Stimulated activated naive B cell treated with anti-CD40 and anti-IgM and Interleukin-4, amounts not matched to agents 10 μg/mL and 1 μg/mL and 100 μg/mL, for 72 hours (primary cell): ENCODE results near the gene ROBO1.

ENCODE experiments used
- ATAC-seq, 2 donors: fragments of 150-1000 bp; cut with Tn5 transposase; replicated peaks; 2 replicates each; pipeline ENCODE4 v1.10.0; 2021; ENCODE audit warnings: moderate library complexity in 1 of 2
- DNase-seq: peaks from one replicate; pipeline ENCODE4 v3.0.0; 2021
- H3K27ac Mint-ChIP-seq: one replicate; pipeline ENCODE4 v1.8.0; 2022; ENCODE audit warnings: mild to moderate bottlenecking, mixed read lengths
- H3K27me3 Mint-ChIP-seq, 2 donors: one replicate each; pipeline ENCODE4 v1.8.0; 2022; ENCODE audit warnings: mixed read lengths in 2 of 2
- H3K36me3 Mint-ChIP-seq, 2 donors: one replicate each; pipeline ENCODE4 v1.8.0; 2022; ENCODE audit warnings: mixed read lengths in 2 of 2, mild to moderate bottlenecking in 1 of 2
- H3K4me1 Mint-ChIP-seq, 2 donors: one replicate each; pipeline ENCODE4 v1.8.0; 2022; ENCODE audit warnings: mixed read lengths in 2 of 2, mild to moderate bottlenecking in 1 of 2
- H3K4me3 Mint-ChIP-seq, 2 donors: one replicate each; pipeline ENCODE4 v1.8.0; 2022; ENCODE audit warnings: mild to moderate bottlenecking in 2 of 2, mixed read lengths in 2 of 2, moderate library complexity in 1 of 2
- H3K9me3 Mint-ChIP-seq, 2 donors: one replicate each; pipeline ENCODE4 v1.8.0; 2022; ENCODE audit warnings: mixed read lengths in 2 of 2, mild to moderate bottlenecking in 1 of 2

ROBO1 gene

DNA sequence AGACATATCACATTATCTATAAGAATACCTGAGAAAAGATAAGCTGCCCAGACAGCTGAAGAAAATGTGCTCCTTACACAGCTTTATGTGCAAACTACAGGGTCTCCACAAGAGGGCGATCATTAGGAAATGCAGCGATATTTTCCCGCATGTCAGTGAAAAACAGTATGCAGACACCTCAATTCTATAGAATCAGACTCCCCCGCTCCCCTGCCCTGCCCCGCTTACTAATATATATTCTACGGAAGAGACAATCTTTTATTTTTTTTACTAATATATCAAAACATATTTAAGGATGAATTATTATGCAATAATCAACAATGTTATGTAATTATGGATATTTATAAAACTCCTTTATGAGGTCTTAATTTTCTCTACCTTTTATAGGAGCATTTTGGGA lies 681.3 kb downstream of the ROBO1 start:
- ATAC-seq (peak; percentile 55 to 63), DNase-seq (peak; percentile 1)
- H3K27ac Mint-ChIP-seq = no peak overlapping the region
- no peaks in the 10 kb centered on the region for H3K9me3 Mint-ChIP-seq
- no peak overlapping the region for H3K4me3 Mint-ChIP-seq
- no peaks in the 10 kb centered on the region for H3K27me3 Mint-ChIP-seq
- H3K4me1 Mint-ChIP-seq = no peaks in the 10 kb centered on the region
- H3K36me3 Mint-ChIP-seq = no peaks in the 10 kb centered on the region

DNA sequence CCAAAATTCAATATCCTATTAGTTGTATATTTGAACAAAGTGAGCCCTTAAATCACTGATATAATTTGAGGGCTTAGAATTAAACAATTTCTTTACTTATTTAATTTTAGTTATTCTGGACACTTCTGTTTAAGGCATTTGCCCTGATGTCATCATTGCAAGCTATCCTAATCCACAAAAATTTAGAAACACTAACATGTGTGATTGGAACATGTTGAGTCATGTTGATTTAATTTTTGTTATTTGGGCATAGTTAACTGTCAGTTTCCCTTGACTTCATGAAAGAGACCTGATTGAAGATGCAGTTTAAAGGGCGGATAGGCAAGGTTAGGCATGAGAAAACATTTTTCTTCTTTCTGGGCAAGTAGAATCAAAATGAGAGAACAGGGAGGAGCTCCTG lies 682.6 kb downstream of the ROBO1 start:
- no peak for DNase-seq
- peaks cover 0 to 2% of the 10 kb centered on the region in 2 donors for H3K9me3 Mint-ChIP-seq
- no peaks in the 10 kb centered on the region for H3K4me1 Mint-ChIP-seq
- no peak overlapping the region for H3K27ac Mint-ChIP-seq
- ATAC-seq = no peak
- H3K27me3 Mint-ChIP-seq = no peaks in the 10 kb centered on the region
- H3K36me3 Mint-ChIP-seq = no peaks in the 10 kb centered on the region
- H3K4me3 Mint-ChIP-seq = no peak overlapping the region

DNA sequence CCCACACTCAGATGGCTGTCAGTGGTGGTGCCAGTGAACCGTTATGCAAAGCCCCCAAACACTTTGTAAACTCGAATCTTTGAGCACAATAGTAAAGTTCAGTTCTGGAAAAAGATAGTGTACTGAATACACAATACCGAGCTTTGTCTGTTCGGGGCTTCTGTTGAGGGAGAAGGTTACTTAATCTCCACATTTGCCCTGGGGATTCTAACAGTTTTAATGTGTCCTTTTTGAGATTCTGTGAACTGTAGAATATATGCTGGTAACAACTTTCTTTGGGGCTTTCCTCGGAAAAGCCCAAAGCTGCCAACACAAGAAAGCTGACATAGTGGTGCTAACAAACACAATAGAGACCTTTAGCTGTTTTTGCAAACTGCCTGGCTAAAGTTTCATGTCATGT lies 686.5 kb downstream of the ROBO1 start:
- no peak for DNase-seq
- Mint-ChIP-seq H3K9me3 (peaks cover 0 to 2% of the 10 kb centered on the region in 2 donors), H3K27ac (no peak overlapping the region), H3K4me1 (no peaks in the 10 kb centered on the region), H3K36me3 (no peaks in the 10 kb centered on the region), H3K27me3 (no peaks in the 10 kb centered on the region), H3K4me3 (no peak overlapping the region)
- no peak for ATAC-seq

DNA sequence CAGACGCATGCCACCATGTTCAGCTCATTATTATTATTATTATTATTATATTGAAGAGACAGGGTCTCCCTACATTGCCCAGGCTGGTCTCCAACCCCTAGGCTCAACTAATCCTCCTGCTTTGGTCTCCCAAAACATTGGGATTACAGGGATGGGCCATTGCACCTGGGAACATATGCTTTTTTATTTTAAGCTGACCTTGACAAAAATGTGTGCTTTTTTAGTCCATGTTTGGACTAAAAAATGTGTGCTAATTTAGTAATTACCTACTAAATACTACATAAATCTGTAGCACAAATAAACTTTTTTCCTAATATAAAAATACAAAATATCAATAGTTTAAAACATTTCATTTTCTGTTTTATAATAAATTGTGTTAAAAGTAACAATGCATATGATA lies 693.2 kb downstream of the ROBO1 start:
- H3K27me3 Mint-ChIP-seq = no peaks in the 10 kb centered on the region
- H3K36me3 Mint-ChIP-seq = no peaks in the 10 kb centered on the region
- ATAC-seq = no peak
- H3K27ac Mint-ChIP-seq = no peak overlapping the region
- no peaks in the 10 kb centered on the region for H3K9me3 Mint-ChIP-seq
- H3K4me3 Mint-ChIP-seq = no peak overlapping the region
- DNase-seq = no peak
- no peaks in the 10 kb centered on the region for H3K4me1 Mint-ChIP-seq

DNA sequence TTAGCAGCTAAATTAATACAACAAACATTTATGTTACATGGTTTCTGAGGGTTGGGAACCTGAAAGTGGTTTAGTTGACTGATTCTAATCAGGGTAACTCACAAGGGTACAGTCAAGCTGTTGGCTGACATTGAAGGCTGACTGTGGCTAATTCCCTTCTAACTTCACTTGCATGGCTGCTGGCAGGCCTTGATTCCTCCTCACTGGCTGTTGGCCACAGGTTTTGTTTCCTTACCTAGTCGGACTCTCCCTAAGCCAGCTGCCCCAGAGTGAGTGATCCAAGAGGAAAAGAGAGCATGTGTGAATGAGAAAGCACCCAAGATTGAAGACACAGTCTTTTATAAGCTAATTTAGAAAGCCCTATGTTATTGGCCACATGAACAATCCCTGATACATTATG lies 700.1 kb downstream of the ROBO1 start:
- no peak overlapping the region for H3K4me3 Mint-ChIP-seq
- H3K36me3 Mint-ChIP-seq = no peaks in the 10 kb centered on the region
- ATAC-seq (no peak), DNase-seq (no peak)
- H3K27me3 Mint-ChIP-seq = no peaks in the 10 kb centered on the region
- no peaks in the 10 kb centered on the region for H3K4me1 Mint-ChIP-seq
- no peak overlapping the region for H3K27ac Mint-ChIP-seq
- H3K9me3 Mint-ChIP-seq = peaks cover 0 to 2% of the 10 kb centered on the region in 2 donors

DNA sequence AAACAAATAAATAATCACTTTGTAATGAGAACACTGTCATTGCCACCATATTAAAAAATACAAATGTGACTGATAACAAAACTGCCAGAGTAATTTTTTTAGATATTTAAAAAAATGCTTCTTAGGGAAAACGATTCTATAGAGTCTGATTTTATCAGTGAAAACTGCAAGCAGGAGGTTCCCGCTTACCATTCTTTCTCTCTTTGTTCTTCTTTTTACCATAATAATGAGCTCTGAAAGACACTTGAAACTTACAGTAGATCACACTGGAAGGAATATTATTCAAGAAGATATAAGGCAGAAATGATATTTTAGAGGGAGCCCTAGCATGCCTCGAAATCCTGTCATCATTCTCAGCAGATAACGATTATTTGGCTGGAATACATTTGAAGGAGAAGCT lies 701.3 kb downstream of the ROBO1 start:
- H3K9me3 Mint-ChIP-seq = peaks cover 0 to 5% of the 10 kb centered on the region in 2 donors
- no peaks in the 10 kb centered on the region for H3K36me3 Mint-ChIP-seq
- H3K27ac Mint-ChIP-seq = no peak overlapping the region
- DNase-seq (no peak), ATAC-seq (no peak)
- no peaks in the 10 kb centered on the region for H3K4me1 Mint-ChIP-seq
- H3K4me3 Mint-ChIP-seq = no peak overlapping the region
- no peaks in the 10 kb centered on the region for H3K27me3 Mint-ChIP-seq

DNA sequence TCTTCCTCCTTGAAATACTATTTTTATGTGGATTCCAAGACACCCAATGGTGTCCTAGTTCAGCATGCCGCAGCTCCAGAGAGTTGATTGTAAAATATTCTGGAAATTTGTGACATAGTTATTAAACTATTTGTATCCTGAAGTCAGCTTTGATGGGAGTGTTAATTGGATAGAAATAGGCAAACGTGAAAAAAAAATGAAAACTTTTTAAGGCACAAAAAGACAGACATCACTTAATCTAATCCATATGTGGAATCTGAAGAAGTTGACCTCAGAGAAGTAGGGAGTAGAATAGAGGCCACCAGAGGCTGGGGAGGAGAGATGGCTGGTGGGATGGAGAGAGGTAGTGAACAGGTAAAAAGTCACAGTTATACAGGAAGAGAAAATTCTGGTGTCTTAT lies 704.2 kb downstream of the ROBO1 start:
- H3K4me3 Mint-ChIP-seq = no peak overlapping the region
- H3K27ac Mint-ChIP-seq = no peak overlapping the region
- H3K36me3 Mint-ChIP-seq = no peaks in the 10 kb centered on the region
- H3K9me3 Mint-ChIP-seq = peaks cover 0 to 10% of the 10 kb centered on the region in 2 donors
- H3K27me3 Mint-ChIP-seq = no peaks in the 10 kb centered on the region
- ATAC-seq (no peak), DNase-seq (no peak)
- H3K4me1 Mint-ChIP-seq = no peaks in the 10 kb centered on the region

DNA sequence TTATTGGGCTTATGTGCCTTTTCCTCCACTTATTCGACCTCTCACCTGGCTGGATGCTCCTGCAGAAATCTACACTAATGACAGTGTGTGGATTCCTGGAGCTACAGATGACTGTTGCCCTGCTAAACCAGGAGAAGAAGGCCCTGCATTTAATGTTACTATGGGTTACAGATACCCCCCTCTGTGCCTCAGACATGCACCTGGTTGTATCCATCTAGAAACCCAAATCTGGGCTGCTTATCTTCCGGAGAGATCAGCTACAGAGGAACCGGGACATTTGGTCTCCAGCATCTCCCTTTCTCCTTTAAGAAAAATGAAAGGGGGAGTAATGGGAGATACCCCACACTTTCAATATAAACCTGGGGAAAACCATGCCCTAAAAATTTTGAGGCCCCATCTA lies 710.0 kb downstream of the ROBO1 start:
- DNase-seq (no peak), ATAC-seq (no peak)
- peaks cover 0 to 5% of the 10 kb centered on the region in 2 donors for H3K36me3 Mint-ChIP-seq
- peak overlapping the region; percentile 16 for H3K27ac Mint-ChIP-seq
- H3K4me3 Mint-ChIP-seq = no peak overlapping the region
- H3K9me3 Mint-ChIP-seq = peaks cover 12 to 18% of the 10 kb centered on the region in 2 donors
- H3K4me1 Mint-ChIP-seq = no peaks in the 10 kb centered on the region
- no peaks in the 10 kb centered on the region for H3K27me3 Mint-ChIP-seq

DNA sequence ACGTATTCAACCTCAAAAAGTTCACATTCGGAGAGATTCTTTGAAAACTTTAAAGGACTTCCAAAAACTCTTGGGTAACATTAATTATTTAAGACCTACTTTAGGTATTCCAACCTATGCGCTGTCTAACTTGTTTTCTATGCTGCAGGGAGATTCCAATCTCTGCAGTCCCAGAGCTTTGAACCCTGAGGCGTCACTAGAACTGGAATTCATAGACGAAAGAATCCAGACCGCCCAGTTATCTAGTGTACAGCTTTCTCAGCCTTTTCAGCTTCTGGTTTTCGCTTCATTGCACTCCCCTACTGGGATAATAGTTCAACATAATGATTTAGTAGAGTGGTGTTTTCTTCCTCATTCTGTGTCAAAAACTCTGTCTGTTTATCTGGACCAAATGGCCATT lies 711.3 kb downstream of the ROBO1 start:
- no peak for ATAC-seq

DNA sequence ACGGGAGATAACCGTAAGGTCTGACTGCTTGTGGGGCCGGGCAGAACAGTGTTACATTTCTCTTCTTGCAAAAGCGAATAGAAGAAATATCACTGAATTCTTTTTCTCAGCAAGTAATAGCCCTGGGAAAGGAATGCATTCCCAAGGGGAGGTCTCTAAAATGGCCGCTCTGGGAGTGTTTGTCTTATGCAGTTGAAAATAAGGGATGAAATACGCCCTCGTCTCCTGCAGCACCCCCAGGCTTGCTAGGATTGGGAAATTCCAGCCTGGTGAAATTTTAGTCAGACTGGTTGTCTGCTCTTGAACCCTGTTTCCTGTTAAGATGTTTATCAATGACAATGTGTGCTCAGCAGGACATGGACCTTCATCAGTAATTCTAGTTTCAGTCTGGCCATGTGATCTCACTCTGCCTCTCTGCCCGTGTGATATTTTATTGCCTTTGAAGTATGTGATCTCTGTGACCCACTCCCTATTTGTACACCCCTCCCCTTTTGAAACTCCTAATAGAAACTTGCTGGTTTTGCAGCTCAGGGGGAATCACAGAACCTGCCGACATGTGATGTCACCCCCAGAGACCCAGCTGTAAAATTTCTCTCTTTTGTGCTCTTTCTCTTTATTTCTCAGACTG lies 715.6 kb downstream of the ROBO1 start:
- Mint-ChIP-seq H3K27me3 (no peaks in the 10 kb centered on the region), H3K4me3 (no peak overlapping the region), H3K9me3 (peaks cover 28 to 36% of the 10 kb centered on the region in 2 donors), H3K4me1 (no peaks in the 10 kb centered on the region), H3K36me3 (peaks cover 0 to 5% of the 10 kb centered on the region in 2 donors), H3K27ac (no peak overlapping the region)
- DNase-seq (no peak), ATAC-seq (no peak)

More for the DNA sequence above, 711.3 kb downstream of the ROBO1 start:
- DNase-seq = no peak
- no peaks in the 10 kb centered on the region for H3K27me3 Mint-ChIP-seq
- peaks cover 22% of the 10 kb centered on the region in 2 donors for H3K9me3 Mint-ChIP-seq
- no peak overlapping the region for H3K27ac Mint-ChIP-seq
- peaks cover 0 to 5% of the 10 kb centered on the region in 2 donors for H3K36me3 Mint-ChIP-seq
- no peak overlapping the region for H3K4me3 Mint-ChIP-seq
- H3K4me1 Mint-ChIP-seq = no peaks in the 10 kb centered on the region

DNA sequence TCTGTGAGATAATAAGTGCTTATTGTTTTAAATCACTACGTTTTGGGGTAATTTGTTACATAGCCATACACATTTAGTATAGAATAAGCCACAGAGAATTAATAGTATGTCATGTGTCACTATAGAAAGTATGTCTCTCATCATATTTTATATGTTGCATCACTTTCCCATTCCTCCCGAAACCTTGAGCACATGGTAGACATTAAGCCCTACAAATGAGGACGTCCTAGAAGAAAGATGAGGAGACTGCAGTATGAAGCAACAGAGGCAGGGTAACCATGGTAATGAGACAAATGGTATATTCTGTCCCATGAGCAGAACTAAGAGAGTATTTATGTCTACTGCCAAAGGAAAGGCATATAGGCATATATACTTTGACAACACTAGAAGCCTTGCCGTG lies 720.2 kb downstream of the ROBO1 start:
- Mint-ChIP-seq H3K36me3 (no peaks in the 10 kb centered on the region), H3K4me1 (no peaks in the 10 kb centered on the region), H3K27ac (no peak overlapping the region), H3K27me3 (no peaks in the 10 kb centered on the region), H3K4me3 (no peak overlapping the region), H3K9me3 (peaks cover 16 to 23% of the 10 kb centered on the region in 2 donors)
- no peak for ATAC-seq
- DNase-seq = no peak

DNA sequence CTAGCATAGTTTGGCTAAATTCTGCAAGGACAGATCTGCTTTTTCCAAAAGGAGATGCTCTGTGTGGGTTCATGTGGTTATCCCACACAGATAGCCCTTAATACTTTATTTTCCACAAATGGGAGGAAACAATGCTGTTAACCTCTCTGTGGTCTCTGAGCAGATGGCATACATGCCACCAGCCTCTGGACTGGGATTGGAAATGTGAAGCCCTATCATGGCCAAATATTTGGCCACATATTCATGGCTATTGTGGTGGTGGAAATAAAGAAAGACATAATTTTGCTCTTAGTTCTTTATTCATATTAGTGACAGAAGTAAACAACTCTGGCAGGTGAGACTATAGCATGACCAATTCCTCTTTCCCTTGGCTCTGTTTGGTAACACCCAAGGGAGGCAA lies 726.2 kb downstream of the ROBO1 start:
- Mint-ChIP-seq H3K36me3 (no peaks in the 10 kb centered on the region), H3K4me1 (no peaks in the 10 kb centered on the region), H3K27me3 (no peaks in the 10 kb centered on the region), H3K27ac (no peak overlapping the region), H3K4me3 (no peak overlapping the region), H3K9me3 (no peaks in the 10 kb centered on the region)
- ATAC-seq (no peak), DNase-seq (no peak)

DNA sequence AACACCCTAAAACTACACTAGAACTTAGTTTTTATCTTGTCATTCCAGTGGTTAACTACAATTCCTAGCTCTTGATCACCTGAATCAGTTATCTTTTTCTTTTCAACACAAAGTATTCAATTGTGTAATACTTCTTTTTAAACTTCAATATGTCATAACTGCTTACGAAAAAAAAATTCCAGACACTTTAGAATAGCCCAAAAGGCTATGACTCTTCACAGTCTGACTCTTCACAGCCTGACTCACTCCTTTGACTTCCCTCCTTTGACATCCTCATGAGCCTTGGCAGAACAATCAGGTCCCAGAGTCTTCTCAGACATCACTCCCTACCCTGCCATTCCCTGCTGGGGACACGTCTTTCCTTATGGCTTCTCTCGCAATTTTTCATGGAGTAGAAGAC lies 727.1 kb downstream of the ROBO1 start:
- Mint-ChIP-seq H3K4me3 (no peak overlapping the region), H3K27me3 (no peaks in the 10 kb centered on the region)
- no peak for DNase-seq

DNA sequence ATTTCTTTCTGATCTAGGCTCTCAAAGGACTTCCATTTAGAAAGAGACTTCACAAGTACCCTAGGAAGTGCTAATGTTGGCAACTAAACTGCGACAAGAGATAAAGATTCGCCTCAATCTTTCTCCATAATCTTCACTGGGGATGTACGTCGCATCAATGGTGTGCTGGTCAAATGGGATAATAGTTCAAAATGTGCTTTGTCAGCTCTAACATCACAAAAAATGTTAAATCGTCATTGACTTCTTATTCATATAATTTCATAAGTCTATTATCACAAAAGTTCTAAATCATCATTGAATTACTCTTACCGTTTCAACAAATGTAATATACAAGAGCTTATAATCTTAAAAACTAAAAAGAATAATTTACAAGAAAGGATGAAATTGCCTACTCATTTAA lies 727.7 kb downstream of the ROBO1 start:
- Mint-ChIP-seq H3K4me3 (no peak overlapping the region), H3K4me1 (no peaks in the 10 kb centered on the region), H3K27ac (no peak overlapping the region), H3K9me3 (no peaks in the 10 kb centered on the region), H3K27me3 (no peaks in the 10 kb centered on the region), H3K36me3 (no peaks in the 10 kb centered on the region)
- no peak for ATAC-seq
- no peak for DNase-seq

More for the DNA sequence above, 727.1 kb downstream of the ROBO1 start:
- no peaks in the 10 kb centered on the region for H3K9me3 Mint-ChIP-seq
- no peaks in the 10 kb centered on the region for H3K36me3 Mint-ChIP-seq
- no peaks in the 10 kb centered on the region for H3K4me1 Mint-ChIP-seq
- no peak overlapping the region for H3K27ac Mint-ChIP-seq
- no peak for ATAC-seq

DNA sequence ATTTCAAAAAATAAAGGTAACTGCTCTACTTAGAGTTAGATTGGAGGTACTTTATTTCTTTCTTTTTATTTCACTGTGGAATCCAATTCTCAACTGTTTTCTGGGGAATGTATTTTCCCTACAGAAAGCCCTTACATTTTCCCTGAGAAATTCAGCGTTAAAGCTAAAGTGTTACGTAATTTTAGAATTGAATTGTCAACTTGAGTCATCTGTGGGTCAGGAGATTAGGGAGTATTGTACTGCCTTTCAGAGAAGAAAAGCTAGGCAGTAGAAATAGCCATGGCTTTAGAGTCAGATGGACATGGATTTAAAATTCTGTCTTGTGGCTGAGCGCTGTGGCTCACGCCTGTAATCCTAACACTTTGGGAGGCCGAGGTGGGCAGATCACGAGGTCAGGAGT lies 728.6 kb downstream of the ROBO1 start:
- ATAC-seq (no peak), DNase-seq (no peak)
- Mint-ChIP-seq H3K9me3 (no peaks in the 10 kb centered on the region), H3K4me3 (no peak overlapping the region), H3K4me1 (no peaks in the 10 kb centered on the region), H3K36me3 (no peaks in the 10 kb centered on the region), H3K27ac (no peak overlapping the region), H3K27me3 (no peaks in the 10 kb centered on the region)

DNA sequence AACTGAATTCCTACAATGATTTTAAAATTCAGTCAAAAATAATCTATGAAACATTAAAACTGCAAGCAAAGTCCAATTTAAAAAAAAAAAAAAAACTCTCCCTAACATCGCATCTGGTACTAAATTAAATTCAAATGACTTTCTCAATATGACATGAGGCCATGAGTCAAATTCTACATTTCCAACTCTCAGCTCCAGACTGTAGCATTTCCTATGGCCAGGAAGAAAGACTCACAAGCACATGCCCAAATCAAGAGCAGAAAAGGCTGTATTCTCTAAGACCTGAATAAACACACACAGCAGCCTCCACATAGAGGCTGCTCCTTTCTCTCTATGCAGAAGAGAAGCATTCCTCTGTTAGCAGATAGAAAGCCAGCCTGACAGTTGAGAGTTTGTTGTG lies 729.2 kb downstream of the ROBO1 start:
- no peak overlapping the region for H3K27ac Mint-ChIP-seq
- H3K27me3 Mint-ChIP-seq = no peaks in the 10 kb centered on the region
- ATAC-seq (no peak), DNase-seq (no peak)
- no peak overlapping the region for H3K4me3 Mint-ChIP-seq
- H3K9me3 Mint-ChIP-seq = no peaks in the 10 kb centered on the region
- no peaks in the 10 kb centered on the region for H3K4me1 Mint-ChIP-seq
- H3K36me3 Mint-ChIP-seq = no peaks in the 10 kb centered on the region
